ENCODE results near the gene XAGE5. TPM values are rescaled to one million over a fixed set of nuclear protein-coding genes. Genes with fewer than 3 reads are reported as not detected.
"Not testable (repeated sequence)": the region's sequence is repeated elsewhere in the genome, so short reads cannot be mapped to it uniquely, and the experiment has no call there.

The XAGE5 gene
- total and polyA plus RNA-seq, 2 of the 4 experiments (the other 2 are of a cell fraction) = not detected

GRCh38 chrX:52765983-52766382 lies 45.1 kb upstream of the XAGE5 start:
- CTCF ChIA-PET; H3K36me3 ChIP-seq (ENCODE audit: control insufficient read depth, insufficient read depth, low read length); H3K9me3 ChIP-seq (ENCODE audit: control insufficient read depth, insufficient read depth, low read length); DNase-seq; H3K4me1 ChIP-seq (ENCODE audit: control insufficient read depth, insufficient read depth, low read length); H3K27ac ChIP-seq (ENCODE audit: insufficient read depth, low read length); ATAC-seq (ENCODE audit: low read depth); H2BK20ac ChIP-seq (ENCODE audit: low read depth, low read length); H3K9me1 ChIP-seq (ENCODE audit: insufficient read depth, low read length); H2AK5ac ChIP-seq (ENCODE audit: low read depth, low read length); H3K4ac ChIP-seq (ENCODE audit: low read depth, low read length); H2BK15ac ChIP-seq (ENCODE audit: low read depth, low read length); BruUV-seq (replicated peaks); H3K9ac ChIP-seq (ENCODE audit: low read depth, low read length); H4K5ac ChIP-seq (ENCODE audit: low read depth, low read length); H3K27me3 ChIP-seq (ENCODE audit: control insufficient read depth, insufficient read depth, low read length); H2AFZ ChIP-seq (replicated peaks; ENCODE audit: low read length, poor library complexity); H4K20me1 ChIP-seq (ENCODE audit: insufficient read depth, low read length); H2BK5ac ChIP-seq (ENCODE audit: low read depth, low read length, poor library complexity, severe bottlenecking); H3K56ac ChIP-seq (ENCODE audit: extremely low read depth, insufficient read depth, low read length); H3K4me3 ChIP-seq (ENCODE audit: insufficient read depth, low read depth, low read length); H3K4me2 ChIP-seq (ENCODE audit: low read depth, low read length); H2BK120ac ChIP-seq (ENCODE audit: low read depth, low read length); POLR2A ChIA-PET (ENCODE audit: unreplicated experiment); H3K18ac ChIP-seq (ENCODE audit: low read depth, low read length); H3K23ac ChIP-seq (ENCODE audit: low read depth, low read length); H2AK9ac ChIP-seq (replicated peaks; ENCODE audit: low read depth, low read length, poor library complexity); in situ Hi-C loops (cut with MboI; ENCODE audit: low sequenced_read_pairs); H4K8ac ChIP-seq (ENCODE audit: low read depth in 2 of 2, low read length in 2 of 2); H3K79me1 ChIP-seq (ENCODE audit: low read depth in 1 of 2, low read length in 2 of 2); H4K91ac ChIP-seq (ENCODE audit: insufficient read depth, low read depth, low read length); intact Hi-C loops (cut with micrococcal nuclease); dilution Hi-C loops (cut with HindIII; ENCODE audit: low sequenced_read_pairs, unreplicated experiment); H3K14ac ChIP-seq (replicated peaks; ENCODE audit: low read depth, low read length): not testable (repeated sequence)
- no CpG with 5 or more reads among the region's 5 CpGs for WGBS, 2 experiments (ENCODE audit: extremely low coverage in 2 of 2, insufficient read length in 1 of 2)

- H4K8ac ChIP-seq (ENCODE audit: low read depth in 2 of 2, low read length in 2 of 2); H3K18ac ChIP-seq (ENCODE audit: low read depth, low read length); DNase-seq; H3K23ac ChIP-seq (ENCODE audit: low read depth, low read length); H3K4me3 ChIP-seq (ENCODE audit: insufficient read depth, low read depth, low read length); H3K27me3 ChIP-seq (ENCODE audit: control insufficient read depth, insufficient read depth, low read length); H4K20me1 ChIP-seq (ENCODE audit: insufficient read depth, low read length); H2AK9ac ChIP-seq (replicated peaks; ENCODE audit: low read depth, low read length, poor library complexity); POLR2A ChIA-PET (ENCODE audit: unreplicated experiment); BruUV-seq (replicated peaks); H3K4me2 ChIP-seq (ENCODE audit: low read depth, low read length); H3K27ac ChIP-seq (ENCODE audit: insufficient read depth, low read length); H2AK5ac ChIP-seq (ENCODE audit: low read depth, low read length); H3K14ac ChIP-seq (replicated peaks; ENCODE audit: low read depth, low read length); dilution Hi-C loops (cut with HindIII; ENCODE audit: low sequenced_read_pairs, unreplicated experiment); H2AFZ ChIP-seq (replicated peaks; ENCODE audit: low read length, poor library complexity); H2BK5ac ChIP-seq (ENCODE audit: low read depth, low read length, poor library complexity, severe bottlenecking); H2BK20ac ChIP-seq (ENCODE audit: low read depth, low read length); H2BK15ac ChIP-seq (ENCODE audit: low read depth, low read length); CTCF ChIA-PET; H3K56ac ChIP-seq (ENCODE audit: extremely low read depth, insufficient read depth, low read length); H3K9ac ChIP-seq (ENCODE audit: low read depth, low read length); intact Hi-C loops (cut with micrococcal nuclease); H3K9me1 ChIP-seq (ENCODE audit: insufficient read depth, low read length); H4K5ac ChIP-seq (ENCODE audit: low read depth, low read length); H3K9me3 ChIP-seq (ENCODE audit: control insufficient read depth, insufficient read depth, low read length); ATAC-seq (ENCODE audit: low read depth); H2BK120ac ChIP-seq (ENCODE audit: low read depth, low read length); H3K79me1 ChIP-seq (ENCODE audit: low read depth in 1 of 2, low read length in 2 of 2); H4K91ac ChIP-seq (ENCODE audit: insufficient read depth, low read depth, low read length); H3K4me1 ChIP-seq (ENCODE audit: control insufficient read depth, insufficient read depth, low read length); H3K36me3 ChIP-seq (ENCODE audit: control insufficient read depth, insufficient read depth, low read length); H3K4ac ChIP-seq (ENCODE audit: low read depth, low read length); in situ Hi-C loops (cut with MboI; ENCODE audit: low sequenced_read_pairs): not testable (repeated sequence)
- no CpG with 5 or more reads among the region's 11 CpGs for WGBS, 2 experiments (ENCODE audit: extremely low coverage in 2 of 2, insufficient read length in 1 of 2)
These were observed 37.6 kb upstream of the XAGE5 start for GRCh38 chrX:52773504-52773903.

All from IMR-90 (cell line).